ENCODE measurements around the gene SPATA6. TPM values are rescaled to one million over a fixed set of nuclear protein-coding genes. Genes with fewer than 3 reads are reported as not detected.

The SPATA6 gene
- total RNA-seq, 3 donors from 2014 or later: 15.7 to 26.9 (median 15.8) TPM

DNA sequence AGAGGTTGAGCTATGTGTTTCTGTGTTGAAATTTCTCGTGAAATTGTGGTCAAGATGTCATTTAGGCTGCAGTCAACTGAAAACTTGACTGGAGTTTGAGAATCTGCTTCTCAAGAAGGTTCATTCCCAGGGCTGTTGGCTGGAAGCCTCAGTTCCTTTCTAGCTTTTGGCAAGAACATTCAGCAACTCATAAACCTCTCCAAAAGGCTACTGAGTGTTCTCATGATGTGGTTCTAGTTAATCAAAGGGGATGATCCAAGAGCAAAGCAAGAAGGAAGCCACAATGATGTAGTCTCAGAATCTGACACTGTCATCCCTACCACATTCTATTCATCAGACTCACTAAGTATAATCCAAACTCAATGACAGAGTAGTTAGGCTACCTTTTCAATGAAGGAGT lies 66.6 kb downstream of the SPATA6 start:
- TF ChIP-seq, protein P1, sequence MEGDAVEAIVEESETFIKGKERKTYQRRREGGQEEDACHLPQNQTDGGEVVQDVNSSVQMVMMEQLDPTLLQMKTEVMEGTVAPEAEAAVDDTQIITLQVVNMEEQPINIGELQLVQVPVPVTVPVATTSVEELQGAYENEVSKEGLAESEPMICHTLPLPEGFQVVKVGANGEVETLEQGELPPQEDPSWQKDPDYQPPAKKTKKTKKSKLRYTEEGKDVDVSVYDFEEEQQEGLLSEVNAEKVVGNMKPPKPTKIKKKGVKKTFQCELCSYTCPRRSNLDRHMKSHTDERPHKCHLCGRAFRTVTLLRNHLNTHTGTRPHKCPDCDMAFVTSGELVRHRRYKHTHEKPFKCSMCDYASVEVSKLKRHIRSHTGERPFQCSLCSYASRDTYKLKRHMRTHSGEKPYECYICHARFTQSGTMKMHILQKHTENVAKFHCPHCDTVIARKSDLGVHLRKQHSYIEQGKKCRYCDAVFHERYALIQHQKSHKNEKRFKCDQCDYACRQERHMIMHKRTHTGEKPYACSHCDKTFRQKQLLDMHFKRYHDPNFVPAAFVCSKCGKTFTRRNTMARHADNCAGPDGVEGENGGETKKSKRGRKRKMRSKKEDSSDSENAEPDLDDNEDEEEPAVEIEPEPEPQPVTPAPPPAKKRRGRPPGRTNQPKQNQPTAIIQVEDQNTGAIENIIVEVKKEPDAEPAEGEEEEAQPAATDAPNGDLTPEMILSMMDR (IDR thresholded peaks at IDR 0.05): no peak
- intact Hi-C loops (cut with DNase I, micrococcal nuclease): no loop called here
- no peaks in the 10 kb centered on the region for H3K4me1 ChIP-seq (ENCODE audit: low read depth)
- no peaks in the 10 kb centered on the region for H3K36me3 ChIP-seq (ENCODE audit: low read depth)
- ATAC-seq: no peak
- no peaks in the 10 kb centered on the region for H3K9me3 ChIP-seq
- H3K4me3 ChIP-seq: no peak overlapping the region
- DNase-seq: no peak

DNA sequence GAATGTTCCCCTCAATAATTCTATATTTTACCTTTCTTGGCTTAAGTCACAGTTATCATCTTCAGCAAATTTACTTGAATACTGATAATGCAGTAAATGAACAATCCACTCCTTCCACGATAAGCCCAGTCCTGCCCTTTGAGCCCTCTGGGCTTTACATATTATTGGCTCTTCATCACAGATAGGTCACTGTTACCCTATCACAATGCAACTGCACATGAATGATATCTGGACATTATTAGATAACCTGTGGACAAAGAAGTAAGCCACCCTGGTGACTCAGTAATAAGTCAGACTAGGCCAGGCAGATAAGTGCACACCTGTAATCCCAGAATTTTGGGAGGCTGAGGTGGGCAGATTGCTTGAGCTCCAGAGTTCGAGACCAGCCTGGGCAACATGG lies 69.4 kb downstream of the SPATA6 start:
- TF ChIP-seq, protein P1 (IDR thresholded peaks at IDR 0.05): no peak
- DNase-seq: no peak
- H3K4me3 ChIP-seq: no peak overlapping the region
- intact Hi-C loops (cut with DNase I, micrococcal nuclease): no loop called here
- H3K9me3 ChIP-seq: no peaks in the 10 kb centered on the region
- no peaks in the 10 kb centered on the region for H3K4me1 ChIP-seq (ENCODE audit: low read depth)
- no peaks in the 10 kb centered on the region for H3K36me3 ChIP-seq (ENCODE audit: low read depth)
- ATAC-seq: no peak

DNA sequence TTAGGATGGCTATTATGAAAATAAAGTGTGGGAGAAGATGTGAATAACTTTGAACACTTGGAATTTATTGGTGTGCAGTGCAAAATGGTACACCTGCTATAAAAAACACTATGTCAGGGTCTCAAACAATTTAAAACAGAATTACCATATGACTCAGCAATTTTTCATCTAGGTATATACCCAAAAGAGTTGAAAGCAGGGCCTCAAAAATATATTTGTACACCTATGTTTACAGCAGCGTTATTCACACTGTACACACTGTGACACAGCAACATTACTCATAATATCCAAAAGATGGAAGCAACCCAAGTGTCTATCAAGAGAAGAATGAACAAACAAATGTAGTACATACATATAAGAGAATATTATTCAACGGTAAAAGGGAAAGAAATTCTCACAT lies 75.8 kb downstream of the SPATA6 start:
- Histone ChIP-seq H3K36me3 (ENCODE audit: low read depth) (no peaks in the 10 kb centered on the region), H3K4me3 (no peak overlapping the region), H3K9me3 (no peaks in the 10 kb centered on the region), H3K4me1 (ENCODE audit: low read depth) (no peaks in the 10 kb centered on the region)
- ATAC-seq: no peak
- intact Hi-C loops (cut with DNase I, micrococcal nuclease): no loop called here
- TF ChIP-seq, protein P1 (IDR thresholded peaks at IDR 0.05): no peak
- DNase-seq: no peak

DNA sequence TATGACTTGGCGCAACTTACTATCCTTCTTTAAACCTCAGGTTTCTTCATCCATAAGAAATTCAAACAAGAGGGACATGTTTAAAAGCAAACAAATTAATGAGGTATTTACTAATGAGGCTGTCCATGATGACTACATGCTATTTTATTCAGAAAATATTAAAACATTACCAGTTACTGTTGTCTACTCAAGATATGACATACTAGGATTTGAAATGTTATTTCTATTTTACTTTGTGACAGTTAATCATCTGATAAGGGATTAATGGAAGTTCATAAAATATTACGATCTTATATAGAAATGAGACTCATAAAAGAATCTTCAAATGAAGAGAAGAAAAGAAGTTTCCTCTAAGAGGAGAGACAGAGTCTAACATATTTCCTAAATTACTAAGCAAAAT lies 80.1 kb downstream of the SPATA6 start:
- Histone ChIP-seq H3K4me3 (no peak overlapping the region), H3K4me1 (ENCODE audit: low read depth) (no peaks in the 10 kb centered on the region), H3K9me3 (no peaks in the 10 kb centered on the region), H3K36me3 (ENCODE audit: low read depth) (no peaks in the 10 kb centered on the region)
- no peak for ATAC-seq
- intact Hi-C loops (cut with DNase I, micrococcal nuclease): no loop called here
- DNase-seq: no peak
- TF ChIP-seq, protein P1 (IDR thresholded peaks at IDR 0.05): no peak

DNA sequence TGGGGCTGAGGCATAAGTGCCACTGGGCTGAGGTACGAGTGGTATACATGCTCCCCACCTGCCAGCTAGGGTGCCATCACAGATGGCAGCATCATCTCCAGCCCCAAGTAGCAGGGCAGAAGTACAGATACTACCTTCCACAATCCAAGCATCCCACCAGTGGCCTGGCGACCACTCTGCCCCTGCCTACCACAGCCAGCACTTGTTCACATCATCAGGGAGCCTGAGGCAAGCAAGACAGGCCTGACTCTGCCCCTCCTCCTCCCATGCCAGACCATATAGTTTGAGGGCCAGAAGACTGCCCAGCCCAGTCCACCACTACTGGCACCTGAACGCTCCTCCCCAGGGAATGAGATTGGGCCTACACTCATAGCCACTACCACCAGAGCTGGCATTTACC lies 84.6 kb downstream of the SPATA6 start:
- no peak for DNase-seq
- no peak for ATAC-seq
- Histone ChIP-seq H3K4me1 (ENCODE audit: low read depth) (no peaks in the 10 kb centered on the region), H3K9me3 (no peaks in the 10 kb centered on the region), H3K36me3 (ENCODE audit: low read depth) (no peaks in the 10 kb centered on the region), H3K4me3 (no peak overlapping the region)
- TF ChIP-seq, protein P1 (IDR thresholded peaks at IDR 0.05): no peak
- intact Hi-C loops (cut with DNase I, micrococcal nuclease): no loop called here

DNA sequence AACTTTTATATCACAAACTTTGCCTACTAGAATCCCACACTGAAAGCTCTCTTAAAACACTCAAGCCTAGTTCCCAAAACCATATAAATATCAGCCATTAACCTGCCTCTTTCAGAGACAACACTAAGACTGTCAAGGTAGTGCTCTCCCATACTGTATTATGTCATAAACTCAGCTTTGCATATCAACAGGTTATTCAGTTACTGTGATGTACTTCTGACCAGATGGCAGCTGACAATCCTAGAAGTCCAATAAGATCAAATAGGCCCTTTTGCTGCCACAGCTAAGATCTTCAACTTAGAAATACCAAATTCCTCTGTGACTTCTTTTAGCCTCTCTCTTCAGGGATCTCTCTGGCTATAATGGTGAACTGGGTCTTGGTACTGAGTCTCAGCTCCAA lies 97.2 kb downstream of the SPATA6 start:
- DNase-seq: no peak
- TF ChIP-seq, protein P1 (IDR thresholded peaks at IDR 0.05): no peak
- no peak overlapping the region for H3K4me3 ChIP-seq
- intact Hi-C loops (cut with DNase I, micrococcal nuclease): no loop called here
- no peaks in the 10 kb centered on the region for H3K36me3 ChIP-seq (ENCODE audit: low read depth)
- ATAC-seq: no peak
- peaks cover 12% of the 10 kb centered on the region for H3K9me3 ChIP-seq
- no peaks in the 10 kb centered on the region for H3K4me1 ChIP-seq (ENCODE audit: low read depth)
